NCI-H2107 treated with DMSO at 0.1 percent for 48 hours (cell line): ENCODE results near the gene GGCT.
A peak's percentile ranks its signal among the peaks of the same experiment; 100 is the strongest.

Experiments used
- DNase-seq: peaks from one replicate; lab custom pipeline; 2025; ENCODE audit not compliant: unreplicated experiment; lab: John Stamatoyannopoulos, UW

GGCT gene

GRCh38 chr7:30479202-30480120, 25.2 kb downstream of the GGCT start:
- DNase-seq, result peak; percentile 42

- DNase-seq, result peak; percentile 36
Measured at GRCh38 chr7:30478349-30479201, 26.1 kb downstream of the GGCT start, which contains the start of gene NOD1. Gene NOD1 (minus strand): TSS chr7:30478784. CDS start chr7:30456921, 21,863 bp downstream.

- DNase-seq, result peak; percentile 91
Measured at GRCh38 chr7:30476459-30477145, 28.0 kb downstream of the GGCT start.

- DNase-seq, result no peak
Measured at GRCh38 chr7:30475580-30475979, 29.0 kb downstream of the GGCT start.

- no peak for DNase-seq
Measured at GRCh38 chr7:30474893-30475292, 29.7 kb downstream of the GGCT start.

- no peak for DNase-seq
Measured at GRCh38 chr7:30474485-30474884, 30.1 kb downstream of the GGCT start.

GRCh38 chr7:30473903-30474302, 30.7 kb downstream of the GGCT start:
- DNase-seq, result no peak

- no peak for DNase-seq
Measured at GRCh38 chr7:30472784-30473775, 31.5 kb downstream of the GGCT start.

GRCh38 chr7:30472081-30472783, 32.4 kb downstream of the GGCT start:
- DNase-seq, result no peak

GRCh38 chr7:30471205-30471604, 33.4 kb downstream of the GGCT start:
- DNase-seq, result no peak

- peak; percentile 84 for DNase-seq
Measured at GRCh38 chr7:30470771-30471170, 33.9 kb downstream of the GGCT start.

GRCh38 chr7:30470163-30470770, 34.4 kb downstream of the GGCT start:
- DNase-seq, result no peak

GRCh38 chr7:30469303-30469702, 35.3 kb downstream of the GGCT start:
- DNase-seq, result no peak

- no peak for DNase-seq
Measured at GRCh38 chr7:30468791-30469190, 35.8 kb downstream of the GGCT start.

- no peak for DNase-seq
Measured at GRCh38 chr7:30468041-30468440, 36.6 kb downstream of the GGCT start.

GRCh38 chr7:30467271-30467670, 37.4 kb downstream of the GGCT start:
- no peak for DNase-seq

GRCh38 chr7:30466266-30466665, 38.4 kb downstream of the GGCT start:
- DNase-seq, result no peak

GRCh38 chr7:30465811-30466180, 38.8 kb downstream of the GGCT start:
- no peak for DNase-seq
